ENCODE results near the gene SEC14L5.

- TF ChIP-seq EZH2 (IDR thresholded peaks at IDR 0.05) (no peak), ZNF274 (IDR thresholded peaks at IDR 0.05; ENCODE audit: low read depth, low read length) (no peak), CTCF (IDR thresholded peaks at IDR 0.05 in 2 of 3, conservative IDR thresholded peaks at IDR 0.05 in 1 of 3; ENCODE audit: borderline replicate concordance in 1 of 3, insufficient read depth in 1 of 3, low read depth in 2 of 3, low read length in 2 of 3) (no peak), SRF (IDR thresholded peaks at IDR 0.05; ENCODE audit: low read depth) (no peak), FOSL1 (IDR thresholded peaks at IDR 0.05; ENCODE audit: low read depth) (no peak), EZH2phosphoT487 (IDR thresholded peaks at IDR 0.05; ENCODE audit: borderline replicate concordance) (no peak), POLR2A (IDR thresholded peaks at IDR 0.05; ENCODE audit: borderline replicate concordance, extremely low read depth, insufficient read depth, insufficient read length) (no peak), ZBTB33 (IDR thresholded peaks at IDR 0.05; ENCODE audit: extremely low read depth, insufficient replicate concordance, low read length) (no peak), YY1 (IDR thresholded peaks at IDR 0.05; ENCODE audit: extremely low read depth, insufficient replicate concordance, low read depth, low read length) (no peak)
These were observed 43.9 kb downstream of the SEC14L5 start for GRCh38 chr16:5001986-5002385.
